Measurements from ENCODE around the gene WDFY4.

The WDFY4 gene

GRCh38 chr10:48760983-48761382 is 76.3 kb downstream of the WDFY4 start:
- Mint-ChIP-seq H3K36me3 (ENCODE audit: low read depth) (no peaks in the 10 kb centered on the region), H3K9me3 (peaks cover 4% of the 10 kb centered on the region), H3K4me3 (no peak overlapping the region), H3K4me1 (no peaks in the 10 kb centered on the region), H3K27me3 (ENCODE audit: low read depth, poor library complexity) (peaks cover 26% of the 10 kb centered on the region), H3K27ac (no peak overlapping the region)
- TF ChIP-seq CTCF (IDR thresholded peaks at IDR 0.05), result no peak
- no peak for DNase-seq

DNA sequence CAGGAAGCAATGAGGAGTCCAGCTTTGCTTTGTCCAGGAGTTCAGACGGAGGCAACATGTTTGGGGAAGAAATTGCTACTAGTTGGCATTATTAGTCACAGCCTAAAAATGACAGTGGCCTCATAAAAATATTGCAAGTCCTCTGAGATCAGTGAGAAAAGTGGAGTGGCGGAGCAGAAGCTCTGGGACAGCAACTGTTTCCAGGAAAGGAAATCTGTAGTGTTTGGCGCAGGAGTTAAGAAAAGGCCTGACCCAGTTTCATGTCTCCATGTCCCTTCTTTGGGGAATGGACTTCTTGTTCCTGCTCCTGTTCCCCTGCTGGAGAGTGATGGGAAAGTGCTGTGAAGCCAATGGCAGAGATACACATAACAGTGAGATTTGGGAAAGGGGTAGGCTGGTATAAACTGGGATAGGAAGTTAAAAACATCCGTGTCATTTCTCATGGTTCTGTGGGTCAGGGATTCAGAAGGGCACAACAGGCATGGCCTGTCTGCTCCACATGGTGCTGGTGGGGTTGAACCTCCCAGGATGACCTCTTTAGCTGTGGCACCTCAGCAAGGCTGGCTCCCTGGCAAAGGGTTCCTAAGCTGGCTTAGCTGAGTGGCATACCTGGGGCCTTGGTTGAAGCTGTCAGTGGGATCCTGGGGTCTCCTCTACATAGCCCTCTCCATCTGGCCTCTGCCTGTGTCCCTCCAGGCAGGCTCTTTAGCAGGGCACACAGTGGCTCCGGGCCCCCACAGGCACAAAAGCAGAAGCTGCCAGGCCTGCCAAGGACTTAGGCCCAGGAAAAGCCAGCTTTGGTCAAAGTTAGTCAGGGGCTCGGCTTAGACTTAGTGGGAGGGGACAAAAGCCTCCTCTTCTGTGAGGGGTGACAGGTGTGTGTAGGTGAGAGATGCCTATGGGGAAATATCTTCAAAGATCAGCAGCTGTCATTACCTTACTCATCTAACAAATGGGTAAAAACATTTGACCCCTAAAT is 77.7 kb downstream of the WDFY4 start:
- H3K27me3 Mint-ChIP-seq (ENCODE audit: low read depth, poor library complexity), result peaks cover 30% of the 10 kb centered on the region
- H3K27ac Mint-ChIP-seq, result no peak overlapping the region
- no peaks in the 10 kb centered on the region for H3K36me3 Mint-ChIP-seq (ENCODE audit: low read depth)
- TF ChIP-seq CTCF (IDR thresholded peaks at IDR 0.05), result no peak
- no peaks in the 10 kb centered on the region for H3K4me1 Mint-ChIP-seq
- no peak for DNase-seq
- H3K9me3 Mint-ChIP-seq, result peaks cover 4% of the 10 kb centered on the region
- H3K4me3 Mint-ChIP-seq, result no peak overlapping the region

DNA sequence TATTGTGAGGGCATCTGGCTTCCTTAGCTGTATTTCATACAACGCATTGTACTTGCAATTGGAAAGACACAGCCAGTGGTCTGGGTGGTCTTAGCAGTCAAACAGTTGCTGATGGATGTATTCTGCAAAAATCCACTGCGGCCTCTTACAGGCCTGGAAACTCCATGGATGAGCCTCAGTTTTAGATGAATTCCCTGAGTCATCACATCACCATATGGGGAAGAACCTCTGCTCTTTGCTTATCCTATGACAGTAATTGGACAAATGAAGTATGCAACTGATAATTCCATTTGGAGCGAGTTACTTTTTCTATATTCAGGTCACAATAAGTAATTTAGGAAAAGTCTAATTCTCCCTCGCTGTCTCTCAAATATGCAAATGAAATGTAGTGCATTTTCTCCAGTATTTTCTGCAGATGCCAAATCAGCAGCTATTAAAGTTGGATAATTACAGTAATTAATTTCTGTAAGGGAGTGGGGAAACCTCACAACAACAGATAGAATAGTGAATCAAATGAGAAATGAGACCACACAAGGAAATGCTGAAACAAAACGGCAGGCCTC is 78.8 kb downstream of the WDFY4 start:
- no peak overlapping the region for H3K27ac Mint-ChIP-seq
- DNase-seq, result no peak
- no peak for TF ChIP-seq CTCF (IDR thresholded peaks at IDR 0.05)
- peaks cover under 1% of the 10 kb centered on the region for H3K4me1 Mint-ChIP-seq
- no peak overlapping the region for H3K4me3 Mint-ChIP-seq
- H3K27me3 Mint-ChIP-seq (ENCODE audit: low read depth, poor library complexity), result peaks cover 30% of the 10 kb centered on the region
- H3K9me3 Mint-ChIP-seq, result no peaks in the 10 kb centered on the region
- no peaks in the 10 kb centered on the region for H3K36me3 Mint-ChIP-seq (ENCODE audit: low read depth)

GRCh38 chr10:48764486-48764885 is 79.8 kb downstream of the WDFY4 start:
- Mint-ChIP-seq H3K9me3 (no peaks in the 10 kb centered on the region), H3K27ac (no peak overlapping the region), H3K4me1 (peaks cover 8% of the 10 kb centered on the region), H3K27me3 (ENCODE audit: low read depth, poor library complexity) (peaks cover 25% of the 10 kb centered on the region), H3K4me3 (no peak overlapping the region), H3K36me3 (ENCODE audit: low read depth) (no peaks in the 10 kb centered on the region)
- DNase-seq, result no peak
- TF ChIP-seq CTCF (IDR thresholded peaks at IDR 0.05), result no peak

- Mint-ChIP-seq H3K4me3 (no peak overlapping the region), H3K9me3 (no peaks in the 10 kb centered on the region), H3K27ac (no peak overlapping the region), H3K27me3 (ENCODE audit: low read depth, poor library complexity) (peaks cover 20% of the 10 kb centered on the region), H3K36me3 (ENCODE audit: low read depth) (no peaks in the 10 kb centered on the region), H3K4me1 (peaks cover 13% of the 10 kb centered on the region)
- DNase-seq, result no peak
- no peak for TF ChIP-seq CTCF (IDR thresholded peaks at IDR 0.05)
Observed at GRCh38 chr10:48765039-48765438, 80.4 kb downstream of the WDFY4 start.
